HG02973 (cell line): ENCODE data around the gene TMEM240.
"Not testable (repeated sequence)": the region's sequence is repeated elsewhere in the genome, so short reads cannot be mapped to it uniquely, and the experiment has no call there.

ENCODE experiments used
- ATAC-seq: cut with Tn5 transposase; IDR thresholded peaks from one replicate; pipeline ENCODE4 v1.9.1; 2021; ENCODE audit warnings: moderate library complexity; ENCODE audit not compliant: unreplicated experiment

TMEM240 gene

DNA sequence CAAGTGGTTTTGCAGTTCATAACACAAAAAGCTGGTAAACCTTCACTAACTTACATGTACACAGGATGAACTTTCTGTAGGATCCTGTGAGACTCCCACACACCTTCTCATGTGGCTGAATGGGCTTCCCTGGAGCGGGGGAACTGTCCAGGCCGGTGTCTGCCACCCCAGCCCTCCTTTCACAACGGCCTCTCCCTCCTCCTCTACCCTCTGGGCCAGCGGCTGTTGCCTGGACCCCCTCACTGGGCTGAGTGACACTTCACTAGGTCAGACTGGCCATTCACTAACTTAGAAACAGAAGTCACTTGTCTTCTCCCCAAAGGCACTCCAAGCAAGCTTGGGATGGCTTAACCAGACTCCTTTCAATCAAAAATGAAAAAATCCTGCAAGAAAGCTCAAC, 18.2 kb upstream of the TMEM240 start:
- ATAC-seq = no peak

DNA sequence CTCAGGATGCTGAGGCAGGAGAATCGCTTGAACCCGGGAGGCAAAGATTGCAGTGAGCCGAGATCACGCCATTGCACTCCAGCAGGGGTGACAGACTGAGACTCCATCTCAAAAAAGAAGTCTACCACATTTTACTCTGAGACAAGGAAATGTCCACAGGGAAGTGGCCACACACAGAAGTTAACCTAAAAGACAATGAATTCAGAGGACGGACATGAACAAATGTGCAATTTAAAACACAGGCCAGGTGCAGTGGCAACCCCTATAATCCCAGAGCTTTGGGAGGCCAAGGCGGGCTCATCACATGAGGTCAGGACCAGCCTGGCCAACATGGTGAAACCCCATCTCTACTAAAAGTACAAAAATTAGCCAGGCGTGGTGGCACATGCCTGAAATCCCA, 17.3 kb upstream of the TMEM240 start:
- not testable (repeated sequence) for ATAC-seq

DNA sequence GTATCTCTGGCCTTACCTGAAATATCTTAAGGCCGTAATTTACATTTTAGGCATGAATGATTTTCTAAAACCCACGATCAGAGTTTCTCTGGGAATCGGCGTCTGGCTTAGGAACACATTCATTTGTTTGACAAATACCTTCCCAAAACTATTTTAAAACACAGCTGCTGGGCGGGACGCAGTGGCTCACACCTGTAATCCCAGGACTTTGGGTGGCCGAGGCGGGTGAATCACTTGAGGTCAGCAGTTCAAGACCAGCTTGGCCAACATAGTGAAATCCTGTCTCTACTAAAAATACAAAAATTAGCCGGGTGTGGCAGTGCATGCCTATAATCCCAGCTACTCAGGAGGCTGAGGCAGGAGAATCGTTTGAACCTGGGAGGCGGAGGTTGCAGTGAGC, 16.5 kb upstream of the TMEM240 start:
- not testable (repeated sequence) for ATAC-seq

DNA sequence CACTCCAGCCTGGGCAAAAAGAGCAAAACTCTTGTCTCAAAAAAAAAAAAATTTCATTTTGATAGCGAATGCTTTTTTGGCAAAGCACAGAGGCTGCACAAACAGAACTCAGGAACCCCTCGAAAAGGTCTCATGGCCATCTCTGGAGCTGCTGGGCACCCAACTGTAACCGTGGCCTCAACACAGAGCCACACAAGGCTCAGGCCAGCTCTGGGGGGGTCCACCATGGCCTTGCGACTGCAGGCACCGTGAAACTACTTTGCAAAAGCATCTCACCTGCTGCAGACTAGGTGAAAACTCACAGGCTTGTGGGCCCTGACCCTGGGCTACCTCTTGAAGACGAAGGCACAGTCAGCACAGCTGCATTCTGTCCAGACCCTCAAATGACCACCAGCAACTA, 16.1 kb upstream of the TMEM240 start:
- no peak for ATAC-seq

DNA sequence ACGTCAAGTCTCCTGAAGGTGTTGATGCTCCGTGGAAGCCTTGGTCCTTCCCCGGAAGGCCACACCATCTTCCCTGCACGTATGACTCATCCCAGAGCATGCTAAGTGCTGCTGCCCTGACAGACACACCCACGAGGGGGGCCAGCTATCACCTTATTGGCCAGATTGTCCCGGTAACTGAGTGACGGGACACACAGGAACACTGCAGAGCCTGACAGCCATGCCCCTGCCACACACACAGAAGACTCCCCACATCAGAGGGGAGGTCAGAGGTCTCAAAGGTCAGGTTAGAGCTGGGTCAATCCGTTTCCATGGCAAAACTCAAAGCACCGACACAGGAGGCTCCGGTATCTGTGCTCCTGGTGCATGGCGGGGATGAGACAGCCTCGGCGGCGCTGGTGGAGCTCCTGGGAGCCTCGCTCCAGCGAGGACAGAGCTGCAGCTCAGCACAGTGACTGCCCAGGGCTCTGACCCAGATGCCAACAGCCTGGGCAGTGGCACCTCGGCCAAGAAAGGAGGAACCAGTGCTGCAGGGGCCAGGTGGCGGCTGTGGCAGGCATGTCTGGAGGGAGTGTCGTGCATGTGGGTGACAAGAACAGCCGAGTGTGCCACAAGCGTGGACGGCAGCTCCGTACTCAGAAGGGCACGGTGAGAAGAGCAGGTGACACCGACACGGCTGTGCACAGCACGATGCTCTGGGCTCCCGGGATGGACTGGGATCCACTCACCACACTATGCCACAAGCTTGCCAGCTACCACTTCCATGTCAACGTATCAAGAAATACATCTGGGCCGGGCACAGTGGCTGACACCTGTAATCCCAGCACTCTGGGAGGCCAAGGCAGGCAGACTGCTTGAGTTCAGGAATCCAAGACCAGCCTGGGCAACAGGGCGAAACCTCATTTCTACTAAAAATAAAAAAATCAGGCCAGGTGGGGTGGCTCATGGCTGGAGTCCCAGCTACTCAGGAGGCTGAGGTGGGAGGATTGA, 14.8 kb upstream of the TMEM240 start:
- ATAC-seq = no peak

DNA sequence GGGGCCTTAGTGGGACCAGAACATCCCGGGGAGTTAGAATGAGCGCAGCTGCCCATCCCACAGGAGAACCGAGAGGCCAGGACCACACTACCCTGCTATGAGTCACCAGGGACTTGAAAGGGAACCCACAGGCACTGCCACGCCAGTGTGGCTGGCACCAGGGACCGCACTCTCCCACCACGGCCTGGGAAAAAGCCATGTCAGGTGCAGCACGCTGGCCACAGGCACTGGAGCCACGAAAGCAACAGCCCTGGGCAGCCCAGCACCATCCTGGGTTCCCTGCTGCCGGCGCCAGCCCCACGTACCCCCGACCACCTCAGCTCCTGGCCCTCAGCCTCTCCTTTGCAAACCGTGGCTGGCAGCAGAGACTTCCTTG, 14.1 kb upstream of the TMEM240 start:
- no peak for ATAC-seq

DNA sequence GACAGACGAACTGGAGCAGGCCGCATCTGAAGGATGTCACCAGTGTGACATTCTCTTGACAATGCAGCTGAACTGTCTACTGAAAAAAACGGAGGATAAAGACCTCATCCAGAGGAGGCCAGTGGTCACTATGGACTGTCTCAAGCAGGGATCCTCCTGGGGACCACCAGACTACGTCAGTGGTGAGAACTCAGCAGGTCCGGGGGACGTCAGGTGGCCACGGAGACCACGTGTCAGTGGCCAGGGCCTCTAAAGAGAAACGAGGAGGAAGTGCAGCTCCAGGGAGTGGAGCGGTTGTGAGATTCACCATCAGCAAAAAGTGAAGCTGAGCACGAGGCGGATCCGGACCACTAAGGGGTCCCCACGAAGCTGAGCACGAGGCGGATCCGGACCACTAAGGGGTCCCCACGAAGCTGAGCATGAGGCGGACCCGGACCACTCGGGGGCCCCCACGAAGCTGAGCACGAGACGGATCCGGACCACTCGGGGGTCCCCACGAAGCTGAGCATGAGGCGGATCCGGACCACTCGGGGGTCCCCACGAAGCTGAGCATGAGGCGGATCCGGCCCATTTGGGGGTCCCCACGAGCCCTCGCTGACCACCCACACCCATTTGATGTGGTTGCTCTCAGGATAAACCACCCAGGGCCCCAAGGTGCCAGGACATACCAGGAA, 13.5 kb upstream of the TMEM240 start:
- ATAC-seq = no peak

DNA sequence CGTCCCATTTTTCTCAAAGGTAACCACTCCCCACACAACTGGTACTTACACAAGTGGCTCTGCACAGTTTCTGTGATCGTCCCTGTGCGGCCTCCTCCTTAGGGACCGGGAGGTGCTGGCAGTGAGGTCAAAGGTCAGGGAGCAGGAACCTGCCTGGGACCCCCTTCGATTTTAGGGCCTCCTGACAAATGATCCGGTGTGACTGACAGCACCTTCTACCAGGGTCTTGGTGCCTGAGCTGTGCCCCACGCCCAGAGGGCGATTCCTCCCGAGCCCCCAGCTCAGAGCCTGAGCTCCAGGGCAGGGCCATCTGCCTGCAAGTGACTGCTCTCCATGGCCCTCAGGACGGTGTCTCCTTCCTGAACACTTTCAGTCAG, 11.8 kb upstream of the TMEM240 start:
- no peak for ATAC-seq

DNA sequence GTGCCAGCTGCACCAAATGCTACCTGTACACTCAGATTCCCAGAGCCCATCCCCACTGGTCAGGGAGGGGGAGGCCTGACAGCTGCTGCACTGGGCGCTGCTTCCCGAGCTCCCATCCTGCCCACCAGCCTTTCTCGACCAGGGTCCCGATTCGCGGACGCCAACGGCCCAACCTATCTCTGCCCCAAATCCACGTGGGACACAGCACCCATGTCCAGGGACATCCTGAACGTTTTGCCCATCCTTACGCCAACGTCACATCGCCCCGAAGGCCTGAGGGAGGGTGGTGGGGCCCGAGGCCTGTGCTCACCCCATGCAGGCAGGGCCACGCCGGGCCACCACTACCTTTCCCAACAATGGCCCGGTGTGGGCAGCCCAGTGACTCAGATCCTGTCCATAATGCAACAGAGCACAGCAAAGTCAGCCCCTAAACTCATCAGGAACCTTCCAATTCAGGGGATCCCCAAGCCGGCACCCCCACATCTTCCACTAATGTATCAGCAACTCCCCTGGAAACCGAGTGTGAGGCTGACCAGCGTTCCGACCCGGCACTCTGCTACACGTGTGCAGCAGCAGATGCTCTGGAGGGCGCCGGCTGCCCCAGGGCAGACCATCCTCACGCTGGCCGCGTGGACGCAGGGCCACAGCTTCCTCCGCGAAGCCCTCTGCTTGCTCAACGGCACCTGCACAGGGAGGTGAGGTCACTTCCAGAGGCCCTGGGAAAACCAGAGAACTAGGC, 11.3 kb upstream of the TMEM240 start:
- ATAC-seq = no peak

DNA sequence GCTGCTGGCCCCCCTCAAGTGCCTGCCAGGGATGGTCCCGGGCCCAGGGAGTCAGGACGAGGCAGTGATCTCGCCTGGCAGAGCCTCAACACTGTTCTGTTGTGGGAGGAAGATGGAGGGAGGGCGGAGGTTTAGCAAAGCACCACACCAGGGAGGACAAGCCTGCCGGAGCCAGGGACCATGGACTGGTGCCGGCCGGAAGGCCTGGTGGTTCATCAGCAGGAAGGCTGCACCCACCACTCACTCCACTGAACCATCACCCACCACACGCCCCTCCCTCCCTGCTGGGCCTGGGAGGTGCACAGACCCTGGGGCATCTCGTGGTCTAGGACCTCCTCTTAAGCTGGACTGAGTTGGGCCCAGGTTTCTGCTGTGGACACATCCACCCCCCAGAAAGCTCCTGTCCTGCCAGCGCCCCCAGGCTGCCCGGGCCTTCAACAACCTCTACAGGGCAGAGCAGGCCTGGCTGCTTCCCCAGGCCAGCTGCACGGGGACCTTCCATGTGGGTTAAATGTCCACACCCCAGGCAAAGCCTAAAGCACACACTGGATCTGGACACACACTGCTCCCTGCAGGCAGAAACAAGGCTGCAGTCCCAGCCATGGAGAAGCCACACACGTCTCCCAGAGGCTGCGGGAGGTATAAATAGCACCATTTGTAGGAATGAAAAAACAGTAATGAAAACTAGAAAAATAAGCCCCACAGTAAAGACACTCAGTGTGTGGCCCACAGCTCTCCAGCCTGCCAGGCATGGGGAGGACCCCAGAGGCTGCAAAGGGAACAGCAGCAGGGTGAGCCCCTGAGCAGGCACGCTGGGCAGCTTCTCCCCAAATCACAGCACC, 10.4 kb upstream of the TMEM240 start:
- no peak for ATAC-seq

DNA sequence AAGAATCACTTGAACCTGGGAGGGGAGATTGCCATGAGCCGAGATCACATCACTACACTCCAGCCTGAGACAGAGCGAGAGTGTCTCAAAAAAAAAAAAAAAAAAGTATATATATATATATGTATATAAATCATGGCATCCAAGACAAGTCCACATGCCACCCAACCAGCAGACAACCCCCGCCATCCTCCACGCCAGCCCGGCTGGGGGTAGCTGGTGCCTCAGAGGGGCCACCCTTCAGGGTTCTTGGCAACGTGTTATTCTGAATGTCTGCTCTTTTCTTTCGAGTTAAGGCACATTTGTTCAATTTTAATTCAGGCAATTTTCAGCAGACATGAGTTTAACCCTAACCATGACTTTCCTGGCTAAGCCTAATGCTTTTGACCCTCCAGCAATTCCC, 9.7 kb upstream of the TMEM240 start:
- no peak for ATAC-seq

DNA sequence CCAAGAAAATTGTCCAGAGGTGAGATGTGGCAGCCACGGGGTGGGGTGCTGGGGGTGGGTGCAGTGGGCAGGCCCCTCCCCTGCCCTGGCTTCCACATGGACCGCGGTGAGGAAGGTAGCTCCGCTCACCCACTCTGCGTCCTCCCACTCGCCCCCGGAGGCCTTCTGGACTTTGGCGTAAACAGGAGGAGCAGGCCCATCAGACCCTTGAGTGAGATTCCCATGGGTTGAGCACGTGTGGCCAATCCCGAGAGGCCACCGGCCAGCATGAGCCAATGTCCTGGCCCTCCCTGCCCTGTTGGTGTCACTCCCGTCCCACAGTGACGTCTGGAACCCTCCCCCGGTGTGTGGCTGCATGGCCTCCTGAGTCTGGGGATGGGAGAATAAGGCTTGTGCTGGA, 8.2 kb upstream of the TMEM240 start:
- ATAC-seq = no peak

DNA sequence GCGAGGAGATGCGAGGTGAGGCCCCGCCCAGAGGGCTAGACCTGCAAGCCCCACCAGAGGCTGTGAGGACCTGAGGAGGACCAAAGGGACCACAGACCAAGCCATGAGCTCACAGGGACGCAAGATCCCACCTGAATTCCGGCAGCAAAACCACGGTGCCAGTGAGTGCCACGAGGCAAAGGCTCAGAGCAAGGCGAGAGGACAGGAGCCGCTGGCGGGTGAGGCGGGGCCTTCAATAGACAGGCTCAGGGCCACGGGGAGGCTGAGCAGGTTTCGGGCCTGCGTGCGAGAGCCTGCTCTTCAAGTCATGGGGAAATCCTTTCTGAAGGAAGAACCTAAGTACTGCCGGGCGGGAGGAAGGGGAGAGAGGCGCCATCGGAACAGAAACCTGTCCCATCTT, 7.1 kb upstream of the TMEM240 start:
- no peak for ATAC-seq

DNA sequence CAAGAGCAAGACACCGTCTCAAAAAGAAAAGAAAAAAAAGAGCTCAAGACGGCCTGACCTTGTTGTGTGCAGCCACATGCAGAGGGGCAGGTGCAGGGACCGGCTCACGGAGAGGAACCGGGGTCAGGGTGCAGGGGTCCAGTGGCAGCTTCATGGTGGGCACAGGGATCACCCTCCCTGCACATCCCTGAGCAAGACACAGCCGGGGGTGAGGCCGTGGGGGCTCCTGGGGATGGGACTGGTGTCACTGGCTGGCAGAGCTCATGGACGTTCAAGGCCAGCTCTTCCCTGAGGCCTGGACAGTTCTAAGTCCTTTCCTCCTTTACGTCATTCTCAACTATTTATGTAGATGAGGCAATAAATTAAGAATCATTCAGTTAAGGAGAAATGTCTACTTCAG, 6.6 kb upstream of the TMEM240 start:
- ATAC-seq = no peak

DNA sequence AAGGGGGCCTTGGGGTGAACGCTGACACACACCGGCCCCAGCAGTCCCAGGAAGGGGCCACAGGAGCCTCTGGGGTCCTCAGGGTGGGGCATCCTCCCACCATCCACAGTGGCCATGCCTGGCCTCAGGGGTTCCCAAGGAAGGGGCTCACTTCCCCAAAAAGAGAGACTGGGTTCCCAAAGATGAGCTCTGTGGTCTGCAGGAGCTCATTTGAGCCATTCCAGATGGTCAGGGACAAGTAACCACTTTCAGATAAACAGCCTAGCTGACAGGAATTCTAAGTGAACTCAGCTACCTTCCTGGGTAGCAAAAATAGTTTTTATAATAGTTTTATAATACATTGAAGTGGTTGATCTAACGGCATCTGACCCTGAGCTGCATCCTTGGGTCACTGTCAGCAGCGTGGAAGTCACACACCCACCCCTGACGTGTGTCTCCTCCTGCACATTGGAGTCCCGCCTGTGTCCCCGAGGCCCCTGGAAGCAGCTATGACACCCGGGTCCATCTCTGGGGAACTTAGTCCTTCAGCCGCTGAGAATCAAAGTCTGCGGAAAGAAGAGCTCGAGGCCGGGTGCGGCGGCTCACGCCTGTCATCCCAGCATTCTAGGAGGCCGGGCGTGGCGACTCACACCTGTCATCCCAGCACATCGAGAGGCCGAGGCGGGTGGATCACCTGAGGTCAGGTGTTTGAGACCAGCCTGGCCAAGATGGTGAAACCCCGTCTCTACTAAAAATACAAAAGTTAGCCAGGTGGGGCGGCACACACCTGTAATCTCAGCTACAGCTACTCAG, 5.7 kb upstream of the TMEM240 start:
- no peak for ATAC-seq

DNA sequence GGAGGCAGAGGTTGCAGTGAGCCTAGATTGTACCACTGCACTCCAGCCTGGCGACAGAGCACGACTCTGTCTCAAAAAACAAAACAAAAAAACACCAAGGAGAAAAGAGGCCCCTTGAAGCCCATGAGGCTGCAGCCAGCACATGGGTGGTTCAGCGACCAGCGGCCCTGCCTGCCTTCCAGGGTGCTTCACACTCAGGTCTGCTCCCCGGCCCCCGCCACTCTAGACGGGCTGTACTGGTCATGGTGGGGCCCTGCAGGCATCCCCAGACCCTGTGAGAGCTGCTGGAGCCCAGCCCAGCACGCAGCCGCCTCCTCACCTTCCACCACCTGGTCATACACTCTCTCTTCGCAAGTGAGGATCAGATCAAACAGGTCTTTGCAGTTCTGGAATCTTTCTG, 4.1 kb upstream of the TMEM240 start:
- ATAC-seq = no peak

DNA sequence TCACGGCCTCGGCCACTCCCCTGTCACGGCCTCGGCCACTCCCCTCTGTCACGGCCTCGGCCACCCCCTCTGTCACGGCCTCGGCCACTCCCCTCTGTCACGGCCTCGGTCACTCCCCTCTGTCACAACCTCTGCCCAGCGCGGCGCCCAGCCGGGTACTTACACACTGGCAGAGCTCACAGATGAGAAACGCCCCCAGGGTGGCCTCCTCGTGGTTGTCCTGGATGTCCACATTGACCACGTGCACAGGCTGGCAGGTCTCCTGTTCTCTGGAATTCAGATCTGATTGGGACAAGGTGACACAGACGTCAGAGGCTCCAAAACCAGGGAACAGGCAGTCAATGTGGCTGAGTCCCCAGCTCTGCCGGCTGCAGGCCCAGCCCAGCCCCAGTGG, 3.3 kb upstream of the TMEM240 start:
- ATAC-seq = no peak

DNA sequence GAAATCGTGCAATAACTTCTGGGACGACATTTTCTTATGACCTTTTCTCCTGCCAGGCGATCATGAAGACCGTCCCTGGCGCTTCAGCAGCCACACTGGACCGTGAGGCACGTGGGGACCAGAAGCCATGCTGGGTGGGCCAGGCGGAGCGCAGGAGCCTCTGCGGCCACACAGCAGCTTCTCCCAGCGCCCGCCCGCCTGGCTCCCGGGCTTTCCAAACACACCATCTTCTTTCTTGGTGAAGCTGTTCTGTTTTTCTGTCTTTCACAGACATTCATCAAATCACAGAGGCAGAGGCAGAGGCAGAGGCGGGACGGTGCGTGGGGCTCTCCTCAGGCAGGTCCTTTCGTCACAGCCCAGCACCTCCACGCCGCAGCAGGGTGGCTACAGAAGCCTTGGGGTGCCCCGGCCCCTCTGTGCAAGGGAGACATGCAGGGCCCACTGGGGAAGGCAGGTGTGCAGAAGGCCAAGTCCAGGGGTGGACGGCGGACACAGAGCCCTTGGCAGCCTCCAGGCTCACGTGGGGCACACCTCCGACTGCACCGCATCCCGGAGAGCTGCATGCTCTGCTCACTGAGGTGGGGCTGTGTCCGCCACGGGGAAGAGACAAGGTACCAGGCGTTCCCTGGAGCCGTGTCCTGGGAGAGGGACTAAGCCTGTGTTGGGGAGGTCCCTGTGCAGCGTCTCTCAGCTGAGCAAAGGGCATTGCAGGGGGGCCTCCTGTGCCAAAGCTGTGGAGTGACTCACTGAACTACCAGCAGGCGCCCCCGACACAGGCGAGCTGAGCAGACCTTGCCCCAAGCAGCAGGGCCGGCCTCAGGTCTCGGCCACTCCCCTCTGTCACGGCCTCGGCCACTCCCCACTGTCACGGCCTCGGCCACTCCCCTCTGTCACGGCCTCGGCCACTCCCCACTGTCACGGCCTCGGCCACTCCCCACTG, 2.6 kb upstream of the TMEM240 start:
- no peak for ATAC-seq
